ENCODE measurements around the gene ZNF593. TPM values are rescaled to one million over a fixed set of nuclear protein-coding genes. Genes with fewer than 3 reads are reported as not detected.
A peak's percentile ranks its signal among the peaks of the same experiment; 100 is the strongest.

ZNF593 gene
- total RNA-seq, 2 donors from 2014 or later, result 44.5 to 50.7 TPM

- Histone ChIP-seq H3K27ac (no peak overlapping the region), H3K36me3 (no peaks in the 10 kb centered on the region), H3K4me1 (replicated peaks) (no peaks in the 10 kb centered on the region), H3K4me3 (no peak overlapping the region), H3K27me3 (replicated peaks; ENCODE audit: insufficient read depth) (no peaks in the 10 kb centered on the region), H3K9me3 (no peaks in the 10 kb centered on the region)
- 81% methylated on average over 4 of the region's 4 CpGs for WGBS
- intact Hi-C loops (cut with DNase I), result no loop called here
- TF ChIP-seq POLR2A (IDR thresholded peaks at IDR 0.05), result no peak
- TF ChIP-seq, protein P1, sequence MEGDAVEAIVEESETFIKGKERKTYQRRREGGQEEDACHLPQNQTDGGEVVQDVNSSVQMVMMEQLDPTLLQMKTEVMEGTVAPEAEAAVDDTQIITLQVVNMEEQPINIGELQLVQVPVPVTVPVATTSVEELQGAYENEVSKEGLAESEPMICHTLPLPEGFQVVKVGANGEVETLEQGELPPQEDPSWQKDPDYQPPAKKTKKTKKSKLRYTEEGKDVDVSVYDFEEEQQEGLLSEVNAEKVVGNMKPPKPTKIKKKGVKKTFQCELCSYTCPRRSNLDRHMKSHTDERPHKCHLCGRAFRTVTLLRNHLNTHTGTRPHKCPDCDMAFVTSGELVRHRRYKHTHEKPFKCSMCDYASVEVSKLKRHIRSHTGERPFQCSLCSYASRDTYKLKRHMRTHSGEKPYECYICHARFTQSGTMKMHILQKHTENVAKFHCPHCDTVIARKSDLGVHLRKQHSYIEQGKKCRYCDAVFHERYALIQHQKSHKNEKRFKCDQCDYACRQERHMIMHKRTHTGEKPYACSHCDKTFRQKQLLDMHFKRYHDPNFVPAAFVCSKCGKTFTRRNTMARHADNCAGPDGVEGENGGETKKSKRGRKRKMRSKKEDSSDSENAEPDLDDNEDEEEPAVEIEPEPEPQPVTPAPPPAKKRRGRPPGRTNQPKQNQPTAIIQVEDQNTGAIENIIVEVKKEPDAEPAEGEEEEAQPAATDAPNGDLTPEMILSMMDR (IDR thresholded peaks at IDR 0.05), result no peak
- no peak for DNase-seq (ENCODE audit: low spot score)
These were observed 45.0 kb upstream of the ZNF593 start for GRCh38 chr1:26124418-26125331.

GRCh38 chr1:26125382-26125781, 44.3 kb upstream of the ZNF593 start:
- H3K36me3 ChIP-seq, result no peaks in the 10 kb centered on the region
- DNase-seq (ENCODE audit: low spot score), result no peak
- no peaks in the 10 kb centered on the region for H3K9me3 ChIP-seq
- TF ChIP-seq, protein P1 (IDR thresholded peaks at IDR 0.05), result no peak
- no peak for TF ChIP-seq POLR2A (IDR thresholded peaks at IDR 0.05)
- no peak for TF ChIP-seq POLR2AphosphoS5 (IDR thresholded peaks at IDR 0.05)
- no peak overlapping the region for H3K27ac ChIP-seq
- H3K4me1 ChIP-seq (replicated peaks), result no peaks in the 10 kb centered on the region
- no peaks in the 10 kb centered on the region for H3K27me3 ChIP-seq (replicated peaks; ENCODE audit: insufficient read depth)
- no peak overlapping the region for H3K4me3 ChIP-seq
- intact Hi-C loops (cut with DNase I), result no loop called here

DNA sequence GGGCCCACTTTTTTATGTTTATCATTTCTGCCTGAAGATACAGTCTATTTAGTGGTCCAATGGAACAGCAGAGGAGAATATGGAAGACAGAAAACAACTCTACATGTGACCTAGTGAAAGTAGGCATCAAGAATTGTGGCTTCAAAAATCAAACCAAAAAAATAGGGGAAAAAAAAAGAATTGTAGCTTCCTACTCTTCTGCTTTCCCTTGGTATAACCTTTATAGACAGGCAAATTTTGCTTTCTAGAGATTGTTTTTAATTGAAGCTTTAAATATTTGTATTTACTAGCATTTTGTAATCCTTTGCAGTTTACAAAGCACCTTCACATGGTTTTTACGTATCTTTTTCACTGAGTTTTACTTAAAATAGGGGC, 43.8 kb upstream of the ZNF593 start:
- no peak for DNase-seq (ENCODE audit: low spot score)
- no peaks in the 10 kb centered on the region for H3K27me3 ChIP-seq (replicated peaks; ENCODE audit: insufficient read depth)
- no peaks in the 10 kb centered on the region for H3K4me1 ChIP-seq (replicated peaks)
- TF ChIP-seq POLR2A (IDR thresholded peaks at IDR 0.05) (no peak), POLR2AphosphoS5 (IDR thresholded peaks at IDR 0.05) (no peak)
- TF ChIP-seq, protein P1 (IDR thresholded peaks at IDR 0.05), result no peak
- H3K4me3 ChIP-seq, result no peak overlapping the region
- intact Hi-C loops (cut with DNase I), result no loop called here
- no peaks in the 10 kb centered on the region for H3K36me3 ChIP-seq
- H3K27ac ChIP-seq, result no peak overlapping the region
- no peaks in the 10 kb centered on the region for H3K9me3 ChIP-seq
- 65% methylated on average over 1 of the region's 1 CpG for whole genome bisulfite sequencing

DNA sequence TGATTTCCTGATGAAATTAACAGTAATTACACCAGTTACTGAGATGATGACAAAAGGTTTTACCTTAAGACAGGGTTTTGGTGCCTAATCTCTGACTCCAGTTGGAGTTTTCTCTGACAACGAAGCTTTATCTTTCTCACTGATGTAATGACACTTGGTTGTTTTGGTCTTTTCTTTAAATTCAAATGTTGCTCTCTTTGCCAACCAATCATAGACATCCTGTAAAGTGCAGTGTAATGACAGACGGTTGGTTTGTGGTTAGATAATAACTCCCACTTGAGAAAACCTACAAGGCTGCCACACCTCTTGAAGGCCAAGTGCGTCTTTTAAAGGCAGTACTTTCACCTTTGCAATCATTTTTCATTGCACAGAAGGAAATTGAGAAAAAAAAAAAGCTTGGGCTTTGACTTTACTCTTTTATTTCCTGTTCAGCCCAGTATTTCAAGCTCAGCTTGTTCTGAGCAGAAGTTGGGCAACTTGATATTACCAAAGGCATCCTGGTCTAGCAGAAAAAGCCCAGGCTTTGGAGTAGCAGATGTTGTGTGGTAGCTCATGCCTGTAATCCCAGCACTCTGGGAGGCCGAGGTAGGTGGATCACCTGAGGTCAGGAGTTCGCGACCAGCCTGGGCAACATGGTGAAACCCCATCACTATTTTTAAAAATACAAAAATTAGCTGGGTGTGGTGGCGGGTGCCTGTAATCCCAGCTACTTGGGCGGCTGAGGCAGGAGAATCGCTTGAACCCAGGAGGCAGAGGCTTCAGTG, 43.2 kb upstream of the ZNF593 start:
- intact Hi-C loops (cut with DNase I), result no loop called here
- peak; percentile 44 for DNase-seq (ENCODE audit: low spot score)
- no peaks in the 10 kb centered on the region for H3K4me1 ChIP-seq (replicated peaks)
- no peak overlapping the region for H3K4me3 ChIP-seq
- WGBS, result 58% methylated on average over 9 of the region's 9 CpGs
- peak overlapping the region in 1 of 2 donors; percentile 10 for H3K27ac ChIP-seq
- H3K27me3 ChIP-seq (replicated peaks; ENCODE audit: insufficient read depth), result no peaks in the 10 kb centered on the region
- H3K36me3 ChIP-seq, result no peaks in the 10 kb centered on the region
- no peak for TF ChIP-seq POLR2A (IDR thresholded peaks at IDR 0.05)
- TF ChIP-seq, protein P1 (IDR thresholded peaks at IDR 0.05), result no peak
- TF ChIP-seq POLR2AphosphoS5 (IDR thresholded peaks at IDR 0.05), result peak; percentile 64
- H3K9me3 ChIP-seq, result no peaks in the 10 kb centered on the region
